HG02970 (cell line): ENCODE measurements around the gene MRPS10.

Experiments
- ATAC-seq: cut with Tn5 transposase; IDR thresholded peaks from one replicate; pipeline ENCODE4 v1.9.1; 2021; ENCODE audit warnings: mild to moderate bottlenecking, moderate library complexity, moderate number of reproducible peaks; ENCODE audit not compliant: unreplicated experiment, low FRiP score

Gene MRPS10

DNA sequence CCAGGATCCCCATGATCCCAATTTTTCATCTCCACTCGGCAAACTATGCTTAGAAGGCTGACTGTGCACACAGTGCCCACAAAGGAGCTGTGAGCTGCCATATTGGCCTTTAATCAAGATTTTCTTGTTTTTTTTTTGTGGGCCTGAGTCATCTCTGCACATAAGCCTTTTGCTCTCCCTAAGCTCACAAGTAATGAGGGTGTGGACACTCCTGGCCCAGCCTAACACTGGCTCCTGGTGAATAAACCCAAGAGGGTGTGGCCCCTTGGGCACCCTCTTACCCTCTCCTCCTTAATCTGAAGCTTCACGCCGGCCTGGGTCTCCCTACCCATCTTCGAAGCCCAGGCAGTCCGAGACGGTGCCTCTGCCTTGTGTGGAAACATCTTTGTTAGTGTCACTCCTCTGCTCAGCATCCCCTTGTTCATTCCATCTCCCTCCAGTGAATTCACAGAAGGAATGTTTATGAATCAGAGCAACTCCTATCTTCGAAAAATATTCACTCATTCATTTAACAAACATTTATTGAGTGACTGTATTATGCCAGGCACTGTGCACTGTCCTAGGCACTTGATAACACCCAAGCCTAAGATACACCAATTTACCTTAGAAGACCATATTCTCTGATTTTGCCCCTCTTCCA, 22.2 kb upstream of the MRPS10 start:
- ATAC-seq = no peak

DNA sequence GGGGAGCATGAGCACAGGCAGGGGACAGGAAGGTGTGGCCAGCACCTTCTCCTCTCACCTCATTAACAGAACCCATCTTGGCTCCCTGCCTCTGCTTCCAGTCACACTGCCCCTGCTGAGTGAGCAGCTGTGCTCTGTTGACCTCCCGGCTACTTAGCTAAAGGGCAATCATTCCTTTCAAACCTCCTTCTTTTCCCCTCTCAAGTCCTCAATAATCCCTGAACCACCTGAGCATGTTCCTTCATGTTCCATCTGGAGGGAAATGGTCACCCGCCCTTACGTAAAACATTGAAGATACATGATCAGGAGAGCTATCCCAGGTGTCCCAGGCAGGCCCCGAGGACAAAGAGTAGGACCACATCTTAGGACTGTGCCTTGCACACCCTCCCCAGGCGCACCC, 21.7 kb upstream of the MRPS10 start:
- ATAC-seq = no peak

DNA sequence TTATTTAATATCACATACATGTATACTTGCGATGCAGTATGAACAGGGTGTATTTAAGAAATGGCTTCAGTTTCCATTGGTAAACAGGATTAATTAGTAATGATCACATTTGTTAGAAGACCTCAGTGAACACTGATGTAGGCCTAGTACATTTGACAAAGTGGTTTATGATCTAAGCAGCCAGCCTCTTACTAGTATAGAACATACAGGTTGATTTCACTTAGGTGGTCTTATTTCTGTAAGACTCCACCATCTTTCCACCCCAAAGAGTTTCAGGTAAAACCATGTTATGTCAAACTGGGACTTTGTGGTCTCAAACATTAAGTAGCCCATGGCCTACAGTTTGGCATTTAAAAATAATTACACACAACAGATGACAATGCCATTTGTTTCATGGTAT, 20.2 kb upstream of the MRPS10 start:
- ATAC-seq = no peak

DNA sequence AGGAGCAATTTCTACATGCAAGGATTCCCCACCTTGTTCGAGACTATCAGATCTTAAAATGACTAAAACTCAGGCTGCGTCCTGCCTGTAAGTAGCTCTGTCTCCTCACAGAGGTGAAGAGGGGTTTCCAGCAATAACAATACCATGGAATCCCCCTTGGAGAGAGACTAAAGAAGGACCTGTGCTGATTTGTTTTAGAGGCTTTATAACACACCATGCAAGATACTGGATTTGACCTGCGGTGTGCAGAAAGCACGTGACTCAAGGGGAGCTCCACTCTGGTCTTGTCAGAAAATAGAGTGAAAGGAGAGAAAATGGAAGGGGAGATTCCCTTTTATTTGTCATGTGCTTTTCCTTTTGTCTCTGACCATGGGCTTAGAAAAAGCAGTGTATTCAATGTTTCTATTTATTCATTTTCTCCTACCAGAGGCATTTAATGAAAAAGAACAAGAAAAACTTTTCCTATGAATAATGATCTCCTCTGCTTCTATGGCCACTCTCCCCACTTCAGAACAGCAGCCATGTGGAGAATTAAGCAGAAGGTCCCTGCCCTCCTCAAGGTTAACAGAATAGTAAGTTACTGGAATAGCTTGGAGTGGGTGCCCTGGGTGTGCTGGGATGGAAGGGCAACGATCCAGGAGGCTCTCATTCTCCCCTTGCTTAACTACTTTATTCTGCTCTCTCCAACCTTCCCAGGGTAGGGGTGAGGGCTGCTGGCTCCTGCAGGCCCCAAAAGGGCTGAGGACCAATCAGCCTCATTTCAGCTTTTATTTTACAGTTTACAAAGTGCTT, 19.2 kb upstream of the MRPS10 start:
- ATAC-seq = no peak

DNA sequence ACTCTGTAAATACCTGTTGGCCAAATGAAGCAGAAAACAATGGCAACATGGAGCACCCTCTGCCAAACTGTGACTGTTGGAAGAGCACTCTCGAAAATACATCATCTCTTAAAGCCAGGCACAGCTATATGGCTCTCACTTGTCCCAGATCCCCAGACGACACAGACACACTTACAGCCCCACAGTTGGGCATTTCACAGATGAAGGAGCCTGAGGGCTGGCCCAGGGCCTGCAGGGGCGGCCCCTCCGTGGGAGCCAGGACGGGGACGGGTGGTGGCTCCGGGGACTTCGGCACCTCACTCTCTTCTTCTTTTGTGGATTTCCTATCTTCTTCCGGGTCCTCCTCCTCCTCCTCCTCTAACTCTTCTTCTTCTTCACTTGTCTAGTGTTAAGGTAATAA, 18.4 kb upstream of the MRPS10 start:
- ATAC-seq = no peak

DNA sequence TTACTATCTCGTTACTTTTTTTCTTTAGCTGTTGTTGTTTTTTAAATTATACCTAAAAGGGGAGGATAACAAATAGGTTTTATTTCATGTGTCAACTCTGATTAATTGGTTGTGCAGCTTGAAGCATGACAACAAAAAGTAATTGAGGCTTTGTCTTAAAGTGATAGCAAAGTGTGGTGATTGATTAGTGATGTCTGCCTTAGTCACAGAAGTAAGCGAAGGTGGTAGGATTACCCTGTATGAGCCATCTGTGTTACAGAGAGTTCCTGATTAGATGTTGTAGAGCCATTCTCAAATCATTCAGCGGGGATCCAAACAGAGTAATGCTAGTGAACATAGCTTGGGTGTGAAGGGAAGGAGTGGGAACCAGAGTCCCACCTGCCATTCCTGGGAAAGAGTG, 14.4 kb upstream of the MRPS10 start:
- ATAC-seq = no peak

DNA sequence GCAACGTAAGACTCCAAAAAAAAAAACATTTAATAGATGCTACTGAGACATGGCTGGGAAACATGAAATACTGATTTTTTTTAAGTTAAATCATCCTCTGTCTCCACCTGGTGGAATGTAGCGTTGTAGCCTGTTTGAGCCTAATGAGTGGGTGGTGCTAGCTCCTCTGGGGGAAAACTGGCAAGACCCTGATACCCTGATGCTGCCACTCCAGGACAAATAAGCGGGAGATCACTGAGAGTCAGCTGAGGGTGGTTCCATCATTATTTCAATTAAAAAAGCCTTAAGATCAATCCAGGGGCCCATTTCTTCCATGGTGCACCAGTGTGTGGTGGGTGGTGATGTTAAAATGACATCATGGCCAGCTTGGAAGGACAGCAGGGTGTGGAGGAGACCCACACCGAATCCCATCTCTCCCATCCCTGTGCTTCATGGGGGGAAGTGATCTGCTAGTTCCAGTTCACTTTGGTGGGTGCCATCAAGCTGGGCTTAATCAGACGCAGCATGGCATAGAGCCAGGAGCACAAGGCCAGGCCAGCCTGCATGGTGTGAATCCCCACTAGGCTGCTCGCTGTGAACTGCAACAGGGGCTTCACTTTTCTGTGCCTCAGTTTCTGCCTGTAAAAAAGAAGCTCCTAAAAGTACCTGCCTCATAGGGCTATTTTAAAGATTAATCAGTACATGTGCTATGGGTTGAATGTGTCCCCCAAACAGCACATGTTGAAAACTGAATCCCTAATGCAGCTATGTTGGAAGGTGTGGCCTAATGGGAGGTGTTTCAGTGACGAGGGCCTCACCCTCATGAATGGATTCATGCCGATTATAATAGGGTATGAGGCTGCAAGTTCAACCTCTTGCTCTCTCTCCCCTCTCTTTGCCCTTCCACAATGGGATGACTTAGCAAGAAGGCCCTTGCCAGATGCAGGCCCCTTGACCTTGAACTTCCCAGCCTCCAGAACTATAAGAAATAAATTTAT, 13.0 kb upstream of the MRPS10 start:
- no peak for ATAC-seq

DNA sequence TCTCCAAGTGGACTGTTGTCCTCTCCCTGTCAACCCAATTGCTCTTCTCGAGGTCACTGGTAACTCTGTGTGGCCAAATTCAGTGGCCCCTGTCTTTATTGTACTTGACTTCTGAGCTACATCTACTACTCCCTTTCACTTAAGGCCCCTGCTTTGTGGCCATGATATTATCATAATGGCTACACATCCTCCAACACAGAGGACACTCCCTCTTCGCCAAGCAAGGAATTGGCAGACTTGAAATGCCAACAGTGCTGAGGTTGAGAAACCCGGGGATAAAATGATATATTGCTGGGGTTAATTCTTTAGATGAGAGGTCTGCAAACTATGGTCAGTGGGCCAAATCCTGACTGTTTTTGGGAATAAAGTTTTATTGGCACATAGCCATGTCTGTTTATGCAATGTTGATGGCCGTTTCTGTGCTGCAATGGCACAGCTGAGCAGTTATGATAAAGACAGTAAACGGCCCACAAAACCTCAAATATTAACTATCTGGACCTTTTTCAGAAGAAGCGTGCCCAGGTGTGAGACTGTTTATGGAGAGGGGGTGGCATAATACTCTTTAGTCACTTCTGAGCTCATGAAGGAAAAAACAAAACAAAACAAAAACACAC, 12.0 kb upstream of the MRPS10 start:
- no peak for ATAC-seq

DNA sequence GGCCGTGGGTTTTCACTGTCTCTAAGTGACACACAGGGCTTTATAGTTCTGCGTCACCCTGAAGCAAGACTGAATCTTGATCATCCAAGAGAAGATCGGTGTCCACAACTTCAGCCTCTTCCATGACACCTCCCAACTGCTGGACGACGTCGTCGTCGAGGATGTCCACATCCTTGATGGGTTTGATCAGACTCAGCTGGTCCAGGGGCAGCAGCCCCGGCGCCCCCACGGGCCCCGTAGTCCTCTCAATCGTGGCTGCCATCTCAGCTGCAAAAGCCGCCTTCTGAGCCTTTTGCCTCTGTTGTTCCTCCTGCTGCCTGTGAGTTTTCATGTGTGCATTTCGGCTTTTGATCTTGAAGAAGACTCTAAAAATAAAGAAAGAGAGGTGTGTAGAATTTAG, 10.6 kb upstream of the MRPS10 start:
- ATAC-seq = no peak

DNA sequence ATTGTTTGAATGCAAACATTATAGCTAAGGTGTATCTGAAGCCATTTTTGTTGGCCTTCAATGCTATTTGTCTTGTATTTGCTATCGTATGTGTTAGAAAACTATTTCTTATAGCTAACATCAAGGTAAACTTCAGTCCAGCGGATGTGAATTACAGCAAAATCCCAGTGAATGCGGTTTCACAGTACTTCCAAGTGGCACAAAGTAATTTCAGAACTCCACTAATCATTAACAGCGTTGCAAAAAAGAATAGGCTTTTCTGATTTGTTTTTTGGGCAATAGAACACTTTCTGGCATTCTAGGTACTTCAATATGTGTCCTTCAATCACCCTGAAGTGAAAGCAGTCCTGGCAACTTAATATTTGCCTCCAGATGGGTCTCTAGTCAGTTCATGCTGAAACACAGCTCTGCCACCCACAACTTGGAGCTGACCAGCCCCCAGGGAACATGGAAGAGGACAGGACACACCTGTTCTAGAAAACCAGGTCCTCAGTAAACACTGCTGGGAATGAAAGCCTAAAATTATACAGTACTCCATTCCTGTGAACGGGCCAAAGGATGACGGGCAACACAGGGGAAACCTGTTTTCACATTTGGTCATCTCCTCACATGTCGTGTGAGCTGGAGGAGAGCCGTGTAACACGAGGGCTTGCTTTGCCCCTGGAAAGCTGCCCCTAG, 9.7 kb upstream of the MRPS10 start:
- no peak for ATAC-seq

DNA sequence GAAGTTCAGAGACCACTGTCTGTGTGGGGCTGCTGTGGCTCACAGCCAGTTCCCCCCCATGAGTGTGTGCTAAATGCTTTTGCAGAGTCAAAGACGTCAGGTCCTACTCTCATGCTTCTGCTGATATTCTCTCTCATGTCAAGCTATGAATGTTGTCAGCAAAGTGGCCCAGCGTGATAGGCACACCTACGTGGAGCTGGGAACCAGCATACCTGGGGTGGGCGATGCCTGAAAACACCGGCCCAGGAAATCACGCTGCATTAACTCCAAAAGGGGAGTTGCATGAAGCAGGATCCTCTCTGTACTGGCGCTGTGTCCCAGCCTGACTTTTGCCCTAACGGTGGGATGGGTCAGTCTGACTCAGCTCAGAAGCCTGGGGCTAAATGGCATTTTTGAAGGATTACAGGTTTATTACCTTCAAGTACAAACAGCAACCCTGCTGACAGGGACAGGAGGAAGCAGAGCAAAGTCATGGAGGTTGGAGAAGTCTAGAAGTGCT, 9.0 kb upstream of the MRPS10 start:
- no peak for ATAC-seq

DNA sequence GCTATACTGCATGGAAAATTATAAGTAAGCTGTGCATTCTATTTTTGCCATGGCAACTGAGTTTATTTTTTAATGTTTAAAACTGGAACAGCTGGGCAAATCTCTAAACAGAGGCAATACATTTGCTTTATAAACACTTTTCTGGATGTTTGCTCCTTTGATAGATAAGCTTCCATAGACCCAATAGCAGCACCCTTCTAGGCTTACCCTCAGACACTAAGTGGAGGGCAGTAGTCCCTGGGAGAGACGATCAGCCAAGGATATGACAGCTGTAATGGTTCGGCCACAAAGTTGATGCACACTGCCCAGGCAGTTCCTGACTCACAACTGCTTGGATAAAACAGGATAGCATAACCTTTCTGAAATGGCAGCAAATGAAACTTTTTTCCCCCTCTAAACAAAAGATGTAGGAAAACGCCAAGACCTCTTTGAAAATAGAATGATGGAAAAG, 8.5 kb upstream of the MRPS10 start:
- ATAC-seq = no peak

DNA sequence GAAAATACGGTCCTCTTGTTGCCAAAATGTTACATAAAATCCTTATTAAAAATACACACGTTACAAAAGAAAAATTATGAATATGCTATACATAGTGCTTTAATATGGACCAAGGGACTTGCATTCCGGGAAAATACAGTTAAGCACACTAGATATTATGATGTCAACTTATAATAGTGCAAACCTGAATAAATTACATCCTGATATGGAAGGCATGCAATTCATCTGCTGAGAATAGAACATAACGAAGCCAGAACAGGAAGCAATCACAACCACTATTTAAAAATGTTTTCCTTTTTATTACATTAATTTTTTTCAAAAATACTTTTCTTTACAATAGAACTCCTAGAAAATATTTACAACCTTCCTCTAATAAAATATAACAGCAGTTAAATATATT, 7.8 kb upstream of the MRPS10 start:
- ATAC-seq = no peak

DNA sequence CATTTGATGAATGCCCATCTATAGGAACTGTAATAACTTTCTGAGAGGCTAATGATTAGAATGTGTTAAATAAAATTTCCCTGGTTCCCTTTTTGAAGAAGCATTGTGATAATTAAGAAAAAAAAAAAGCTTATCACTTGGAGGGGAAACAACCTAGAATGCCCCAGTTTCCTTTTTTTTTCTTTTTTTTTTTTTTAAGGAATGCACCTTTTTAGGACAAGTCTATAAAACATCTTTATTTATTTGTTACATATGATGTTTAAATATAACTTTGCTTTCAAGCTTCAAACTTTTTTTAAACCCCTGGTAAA, 7.3 kb upstream of the MRPS10 start:
- no peak for ATAC-seq

DNA sequence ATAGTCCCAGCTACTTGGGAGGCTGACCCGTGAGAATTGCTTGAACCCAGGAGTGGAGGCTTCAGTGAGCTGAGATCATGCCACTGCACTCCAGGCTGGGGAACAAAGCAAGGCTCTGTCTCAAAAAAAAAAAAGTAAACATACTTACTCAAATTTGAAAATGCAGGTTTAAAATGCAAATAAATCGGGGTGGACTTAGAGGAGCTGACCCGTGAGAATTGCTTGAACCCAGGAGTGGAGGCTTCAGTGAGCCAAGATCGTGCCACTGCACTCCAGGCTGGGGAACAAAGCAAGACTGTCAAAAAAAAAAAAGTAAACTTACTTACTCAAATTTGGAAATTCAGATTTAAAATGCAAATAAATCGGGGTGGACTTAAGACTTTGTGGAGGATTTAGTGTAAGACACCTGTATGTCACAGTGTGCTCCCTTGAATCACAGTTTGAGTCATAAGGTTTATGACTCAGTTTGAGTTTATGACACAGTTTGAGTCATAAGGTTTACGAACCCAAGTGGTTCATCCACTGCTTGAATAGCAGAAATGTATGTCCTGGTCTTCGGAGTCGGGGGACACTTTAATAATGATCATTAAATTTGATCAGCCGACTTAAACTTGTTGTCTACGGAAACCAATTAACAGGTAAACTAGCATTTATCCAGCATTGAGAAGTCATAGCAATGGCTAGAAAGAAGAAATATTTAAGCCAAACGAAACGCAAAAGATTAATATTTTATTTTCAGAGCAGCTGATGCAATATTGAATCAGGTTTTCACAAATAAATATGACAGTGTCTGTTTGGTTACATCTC, 6.8 kb upstream of the MRPS10 start:
- ATAC-seq = peak; percentile 68

DNA sequence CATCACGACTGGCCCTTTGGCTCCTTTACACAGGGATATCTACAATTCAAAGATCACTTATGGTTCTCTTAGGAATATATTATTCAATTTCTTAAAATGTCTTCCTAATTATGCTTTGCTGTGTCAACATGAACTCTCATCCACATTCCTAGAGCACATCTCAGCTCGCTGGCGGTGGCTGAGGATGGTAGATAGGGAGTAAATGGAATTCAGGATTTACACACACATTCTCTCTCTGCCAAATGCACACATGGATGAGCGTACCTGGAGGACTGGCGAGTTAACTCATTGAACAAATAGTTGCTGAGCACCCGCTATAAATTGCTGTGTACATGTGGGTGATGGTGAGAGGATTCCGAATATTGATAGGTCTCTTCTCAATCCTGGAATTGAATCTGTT, 4.8 kb upstream of the MRPS10 start:
- no peak for ATAC-seq

DNA sequence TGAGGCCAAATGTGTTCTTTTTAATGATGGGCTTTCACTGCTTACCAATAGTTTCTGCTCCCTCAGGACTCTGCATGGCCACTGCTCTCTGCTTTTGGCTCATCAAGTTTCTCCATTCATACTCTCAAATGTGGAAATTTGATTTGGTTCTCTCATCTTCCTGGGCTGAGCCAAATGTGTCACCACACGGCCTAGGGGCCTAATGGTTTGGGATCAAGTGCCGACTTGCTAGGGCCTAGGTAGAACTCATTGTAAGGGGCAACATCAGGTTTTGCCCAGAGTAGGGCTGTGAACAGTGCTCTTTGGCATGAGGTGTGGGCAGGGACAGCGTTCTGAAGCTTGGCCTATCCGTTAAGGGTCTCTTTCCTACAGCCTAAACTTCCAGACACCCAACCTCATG, 3.9 kb upstream of the MRPS10 start:
- ATAC-seq = no peak

DNA sequence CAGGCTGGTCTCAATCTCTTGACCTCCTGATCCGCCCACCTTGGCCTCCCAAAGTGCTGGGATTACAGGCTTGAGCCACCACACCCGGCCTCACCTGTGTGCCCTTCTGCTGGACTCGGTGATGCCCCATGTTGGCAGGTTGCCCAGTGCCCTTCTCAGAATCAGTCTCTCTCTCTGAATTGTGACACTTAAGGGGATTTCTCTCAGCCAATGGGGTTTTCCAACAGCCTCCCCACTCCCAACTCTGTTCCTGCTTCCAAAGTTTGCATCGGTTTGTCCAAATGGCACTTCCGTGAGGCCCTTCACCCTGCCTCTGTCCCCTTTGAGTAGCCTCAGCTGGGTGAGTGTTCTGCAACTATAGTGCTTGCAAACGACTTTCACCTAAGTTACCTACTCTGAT, 3.1 kb upstream of the MRPS10 start:
- ATAC-seq = no peak

DNA sequence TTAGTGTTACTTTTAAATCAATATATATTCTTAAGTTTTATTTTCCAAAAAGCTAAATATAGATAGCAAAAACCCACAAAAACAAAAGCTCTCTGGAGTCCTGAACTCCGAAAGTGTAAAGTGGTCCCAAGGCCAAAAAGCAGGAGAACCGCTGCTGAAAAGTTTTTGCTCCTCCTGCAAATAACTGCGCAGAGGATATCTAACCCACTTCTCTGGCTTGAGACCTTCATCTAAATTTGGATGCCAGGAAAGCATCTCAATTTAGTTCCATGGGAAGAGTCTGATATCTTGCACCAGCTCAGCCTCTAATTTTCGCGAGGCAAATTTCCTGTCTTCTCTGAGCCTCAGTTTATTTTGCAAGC, 523 bp downstream of the MRPS10 start:
- ATAC-seq = no peak
